PC-3 (cell line): ENCODE results near the gene XPR1.

Source experiments
- CTCF ChIP-seq: fragments of 300-600 bp; sonication (generic); conservative IDR thresholded peaks from 2 replicates; pipeline ENCODE4 v1.5.1; 2017; ENCODE audit warnings: antibody characterized with exemption, low read depth, mild to moderate bottlenecking, low read length
- EZH2 ChIP-seq: fragments of 300-600 bp; sonication (generic); IDR thresholded peaks from one replicate; pipeline ENCODE4 v1.6.1; 2017; ENCODE audit warnings: antibody characterized with exemption, mild to moderate bottlenecking, low read length; ENCODE audit not compliant: unreplicated experiment
- EZH2phosphoT487 ChIP-seq: fragments of 300-600 bp; sonication (generic); IDR thresholded peaks from 2 replicates; pipeline ENCODE4 v1.6.1; 2018; ENCODE audit warnings: mild to moderate bottlenecking, antibody characterized with exemption, low read length, borderline replicate concordance

GRCh38 chr1:180884588-180885300 lies 252.9 kb downstream of the XPR1 start:
- no peak for TF ChIP-seq CTCF
- TF ChIP-seq EZH2 = no peak
- TF ChIP-seq EZH2phosphoT487 = no peak
